RWPE2 (cell line): ENCODE data around the gene KCNMB2.

Experiments
- ATAC-seq: fragments of 200-7000 bp; cut with Tn5 transposase; 3 replicates; pipeline ENCODE4 v1.9.1; 2021; ENCODE audit warnings: low read depth
- DNase-seq: peaks from one replicate; pipeline ENCODE4 v3.0.0-alpha.2; 2020; ENCODE audit warnings: low spot score
- H3K27ac ChIP-seq: fragments of 450-650 bp; 2 replicates; pipeline ENCODE4 v1.5.1; 2017; ENCODE audit warnings: mild to moderate bottlenecking; ENCODE audit not compliant: poor library complexity, severe bottlenecking
- H3K27me3 ChIP-seq: fragments of 250-450 bp; sonication (Bioruptor Pico); 2 replicates; pipeline ENCODE4 v1.5.1; 2021; ENCODE audit warnings: mild to moderate bottlenecking, moderate library complexity; ENCODE audit not compliant: insufficient read depth, poor library complexity, severe bottlenecking
- H3K36me3 ChIP-seq: fragments of 250-450 bp; sonication (Bioruptor Pico); 2 replicates; pipeline ENCODE4 v1.5.1; 2020; ENCODE audit warnings: low read depth, mild to moderate bottlenecking, moderate library complexity
- H3K4me1 ChIP-seq: fragments of 250-450 bp; sonication (Bioruptor Pico); 2 replicates; pipeline ENCODE4 v1.5.1; 2021; ENCODE audit warnings: mild to moderate bottlenecking, moderate library complexity; ENCODE audit not compliant: insufficient read depth, poor library complexity, severe bottlenecking
- H3K4me3 ChIP-seq: fragments of 250-450 bp; sonication (Bioruptor Pico); 2 replicates; pipeline ENCODE4 v1.5.1; 2021; ENCODE audit warnings: mild to moderate bottlenecking, moderate library complexity; ENCODE audit not compliant: severe bottlenecking
- H3K9me3 ChIP-seq: fragments of 250-450 bp; sonication (Bioruptor Pico); 2 replicates; pipeline ENCODE4 v1.5.1; 2021; ENCODE audit warnings: mild to moderate bottlenecking, moderate library complexity; ENCODE audit not compliant: severe bottlenecking
- CTCF ChIP-seq: fragments of 450-650 bp; IDR thresholded peaks from one replicate; pipeline ENCODE4 v1.5.1; 2017; ENCODE audit warnings: mild to moderate bottlenecking, moderate library complexity; ENCODE audit not compliant: poor library complexity, severe bottlenecking

The KCNMB2 gene

GRCh38 chr3:178624276-178624675 lies 88.0 kb downstream of the KCNMB2 start:
- no peak for TF ChIP-seq CTCF
- H3K4me3 ChIP-seq = no peak overlapping the region
- no peaks in the 10 kb centered on the region for H3K36me3 ChIP-seq
- no peak for ATAC-seq
- H3K4me1 ChIP-seq = no peaks in the 10 kb centered on the region
- no peak overlapping the region for H3K27ac ChIP-seq
- H3K9me3 ChIP-seq = no peaks in the 10 kb centered on the region
- no peaks in the 10 kb centered on the region for H3K27me3 ChIP-seq
- DNase-seq = no peak

- DNase-seq (no peak), ATAC-seq (no peak)
- no peak for TF ChIP-seq CTCF
- Histone ChIP-seq H3K4me3 (no peak overlapping the region), H3K27me3 (no peaks in the 10 kb centered on the region), H3K36me3 (no peaks in the 10 kb centered on the region), H3K27ac (no peak overlapping the region), H3K4me1 (no peaks in the 10 kb centered on the region), H3K9me3 (no peaks in the 10 kb centered on the region)
Measured at GRCh38 chr3:178625053-178625600, 88.9 kb downstream of the KCNMB2 start.

- no peak for TF ChIP-seq CTCF
- Histone ChIP-seq H3K9me3 (no peaks in the 10 kb centered on the region), H3K36me3 (no peaks in the 10 kb centered on the region), H3K4me1 (no peaks in the 10 kb centered on the region), H3K27me3 (no peaks in the 10 kb centered on the region), H3K4me3 (no peak overlapping the region), H3K27ac (no peak overlapping the region)
- no peak for DNase-seq
- ATAC-seq = no peak
Measured at GRCh38 chr3:178628037-178628436, 91.8 kb downstream of the KCNMB2 start.

GRCh38 chr3:178629430-178630178 lies 93.4 kb downstream of the KCNMB2 start:
- Histone ChIP-seq H3K27me3 (no peaks in the 10 kb centered on the region), H3K4me1 (no peaks in the 10 kb centered on the region), H3K9me3 (no peaks in the 10 kb centered on the region), H3K27ac (no peak overlapping the region), H3K36me3 (no peaks in the 10 kb centered on the region), H3K4me3 (no peak overlapping the region)
- DNase-seq (no peak), ATAC-seq (peak; percentile 49; the same call in 2 of the 3 replicates)
- TF ChIP-seq CTCF = no peak

GRCh38 chr3:178631950-178632349 lies 95.7 kb downstream of the KCNMB2 start:
- Histone ChIP-seq H3K9me3 (no peaks in the 10 kb centered on the region), H3K27me3 (no peaks in the 10 kb centered on the region), H3K36me3 (no peaks in the 10 kb centered on the region), H3K4me3 (no peak overlapping the region), H3K4me1 (no peaks in the 10 kb centered on the region), H3K27ac (no peak overlapping the region)
- DNase-seq = no peak
- no peak for TF ChIP-seq CTCF
- ATAC-seq = no peak
